Suprapubic skin (tissue), 4 donors: ENCODE measurements around the gene FBXO5. TPM values are rescaled to one million over a fixed set of nuclear protein-coding genes. Genes with fewer than 3 reads are reported as not detected.

Experiments used
- DNase-seq, 2 donors: peaks; one replicate each; pipeline ENCODE4 v3.0.0-alpha.2; 2019; ENCODE audit warnings: low spot score in 2 of 2
- H3K27ac ChIP-seq: fragments of 200-600 bp; sonication (generic); one replicate; pipeline ENCODE4 v1.5.1; 2019
- H3K27me3 ChIP-seq: fragments of 200-600 bp; sonication (generic); one replicate; pipeline ENCODE4 v1.5.1; 2019
- H3K36me3 ChIP-seq: fragments of 200-600 bp; sonication (generic); one replicate; pipeline ENCODE4 v1.5.1; 2019
- H3K4me1 ChIP-seq: fragments of 200-600 bp; sonication (generic); one replicate; pipeline ENCODE4 v1.5.1; 2019
- H3K4me3 ChIP-seq: fragments of 200-600 bp; sonication (generic); one replicate; pipeline ENCODE4 v1.5.1; 2019; ENCODE audit warnings: mild to moderate bottlenecking
- H3K9me3 ChIP-seq: fragments of 200-600 bp; sonication (generic); one replicate; pipeline ENCODE4 v1.5.1; 2019
- EP300 ChIP-seq: sonication (generic); formaldehyde crosslinking; IDR thresholded peaks from one replicate; pipeline ENCODE4 v1.6.1; 2017; ENCODE audit warnings: antibody characterized with exemption
- POLR2A ChIP-seq, 2 donors: fragments of 450-650 bp; IDR thresholded peaks; one replicate each; pipeline ENCODE4 v1.6.1; 2017; ENCODE audit warnings: antibody characterized with exemption in 2 of 2, mild to moderate bottlenecking in 2 of 2, moderate library complexity in 2 of 2
- POLR2AphosphoS5 ChIP-seq, 3 donors: sonication (generic); formaldehyde crosslinking; IDR thresholded peaks; one replicate each; pipeline ENCODE4 v1.6.1; 2017; ENCODE audit warnings: antibody characterized with exemption in 3 of 3
- WGBS: methylation state at CpG from one replicate; pipeline ENCODE4 v1.1.5; 2018; 5-methylcytosine and 5-hydroxymethylcytosine counted together
- total RNA-seq, 4 donors: library from RNA; depleted of rRNA; stranded (reverse); fragments of >200 nt; gene quantifications; one replicate each; pipeline ENCODE4 v1.1.0, GENCODE V29; 2016
- TF ChIP-seq, protein P1 (sequence below), 2 donors: fragments of 200-600 bp in 1 of 2; fragments of 450-650 bp in 1 of 2; sonication (generic) in 1 of 2; IDR thresholded peaks; one replicate each; pipeline ENCODE4 v1.5.1; 2016 to 2019; ENCODE audit warnings: antibody characterized with exemption in 2 of 2, mild to moderate bottlenecking in 1 of 2, moderate library complexity in 1 of 2

FBXO5 gene
- total RNA-seq, 4 donors from 2014 or later: 2.4 to 3.5 (median 3.3) TPM

GRCh38 chr6:152957796-152958195 is 25.0 kb downstream of the FBXO5 start:
- Histone ChIP-seq H3K9me3 (no peaks in the 10 kb centered on the region), H3K4me3 (no peak overlapping the region), H3K4me1 (no peaks in the 10 kb centered on the region), H3K27ac (no peak overlapping the region), H3K36me3 (no peaks in the 10 kb centered on the region), H3K27me3 (peaks cover 4% of the 10 kb centered on the region)
- DNase-seq: no peak
- TF ChIP-seq EP300 (no peak), POLR2AphosphoS5 (IDR thresholded peaks at IDR 0.05) (no peak)
- TF ChIP-seq, protein P1, sequence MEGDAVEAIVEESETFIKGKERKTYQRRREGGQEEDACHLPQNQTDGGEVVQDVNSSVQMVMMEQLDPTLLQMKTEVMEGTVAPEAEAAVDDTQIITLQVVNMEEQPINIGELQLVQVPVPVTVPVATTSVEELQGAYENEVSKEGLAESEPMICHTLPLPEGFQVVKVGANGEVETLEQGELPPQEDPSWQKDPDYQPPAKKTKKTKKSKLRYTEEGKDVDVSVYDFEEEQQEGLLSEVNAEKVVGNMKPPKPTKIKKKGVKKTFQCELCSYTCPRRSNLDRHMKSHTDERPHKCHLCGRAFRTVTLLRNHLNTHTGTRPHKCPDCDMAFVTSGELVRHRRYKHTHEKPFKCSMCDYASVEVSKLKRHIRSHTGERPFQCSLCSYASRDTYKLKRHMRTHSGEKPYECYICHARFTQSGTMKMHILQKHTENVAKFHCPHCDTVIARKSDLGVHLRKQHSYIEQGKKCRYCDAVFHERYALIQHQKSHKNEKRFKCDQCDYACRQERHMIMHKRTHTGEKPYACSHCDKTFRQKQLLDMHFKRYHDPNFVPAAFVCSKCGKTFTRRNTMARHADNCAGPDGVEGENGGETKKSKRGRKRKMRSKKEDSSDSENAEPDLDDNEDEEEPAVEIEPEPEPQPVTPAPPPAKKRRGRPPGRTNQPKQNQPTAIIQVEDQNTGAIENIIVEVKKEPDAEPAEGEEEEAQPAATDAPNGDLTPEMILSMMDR (IDR thresholded peaks at IDR 0.05): no peak
- 73% methylated on average over 1 of the region's 1 CpG for WGBS

DNA sequence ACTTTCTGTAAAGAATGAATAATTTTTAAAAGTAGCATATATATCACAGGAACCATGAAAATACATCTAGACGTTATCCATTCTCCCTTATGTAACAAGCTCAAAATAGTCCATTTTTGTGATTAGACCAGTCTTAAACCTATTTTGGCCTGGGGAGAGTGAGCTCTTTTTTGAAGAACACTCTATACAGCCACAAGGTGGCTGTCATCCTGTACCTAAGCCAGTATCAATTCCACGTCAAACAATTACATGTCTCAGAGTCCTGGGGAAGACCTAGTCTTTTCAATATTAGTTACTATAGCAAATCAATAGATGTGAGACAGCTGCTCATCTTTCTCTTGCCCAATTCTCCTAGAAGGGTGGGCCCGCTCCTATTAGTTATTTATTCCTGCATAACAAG is 28.4 kb downstream of the FBXO5 start:
- Histone ChIP-seq H3K36me3 (no peaks in the 10 kb centered on the region), H3K4me1 (no peaks in the 10 kb centered on the region), H3K27me3 (no peaks in the 10 kb centered on the region), H3K27ac (no peak overlapping the region), H3K4me3 (no peak overlapping the region), H3K9me3 (no peaks in the 10 kb centered on the region)
- 66% methylated on average over 3 of the region's 3 CpGs for WGBS
- TF ChIP-seq POLR2A (IDR thresholded peaks at IDR 0.05) (no peak), EP300 (no peak), POLR2AphosphoS5 (IDR thresholded peaks at IDR 0.05) (no peak)
- TF ChIP-seq, protein P1 (IDR thresholded peaks at IDR 0.05): no peak
- no peak for DNase-seq

GRCh38 chr6:152952866-152953509 is 29.9 kb downstream of the FBXO5 start:
- peaks cover 5% of the 10 kb centered on the region for H3K4me1 ChIP-seq
- TF ChIP-seq, protein P1 (IDR thresholded peaks at IDR 0.05): no peak
- TF ChIP-seq POLR2A (IDR thresholded peaks at IDR 0.05): no peak
- peaks cover 5% of the 10 kb centered on the region for H3K27me3 ChIP-seq
- H3K9me3 ChIP-seq: no peaks in the 10 kb centered on the region
- H3K4me3 ChIP-seq: no peak overlapping the region
- 49% methylated on average over 7 of the region's 7 CpGs for WGBS
- H3K36me3 ChIP-seq: no peaks in the 10 kb centered on the region
- no peak for DNase-seq
- H3K27ac ChIP-seq: no peak overlapping the region

- H3K9me3 ChIP-seq: no peaks in the 10 kb centered on the region
- WGBS: 17% methylated on average over 1 of the region's 1 CpG
- H3K4me3 ChIP-seq: no peak overlapping the region
- no peak for DNase-seq
- peaks cover 5% of the 10 kb centered on the region for H3K27me3 ChIP-seq
- TF ChIP-seq POLR2AphosphoS5 (IDR thresholded peaks at IDR 0.05) (no peak), POLR2A (IDR thresholded peaks at IDR 0.05) (no peak), EP300 (no peak)
- TF ChIP-seq, protein P1 (IDR thresholded peaks at IDR 0.05): no peak
- no peak overlapping the region for H3K27ac ChIP-seq
- no peaks in the 10 kb centered on the region for H3K36me3 ChIP-seq
- peaks cover 6% of the 10 kb centered on the region for H3K4me1 ChIP-seq
These were observed 30.8 kb downstream of the FBXO5 start for GRCh38 chr6:152952045-152952444.

- Histone ChIP-seq H3K36me3 (no peaks in the 10 kb centered on the region), H3K4me3 (no peak overlapping the region), H3K4me1 (peaks cover 6% of the 10 kb centered on the region), H3K9me3 (no peaks in the 10 kb centered on the region), H3K27ac (no peak overlapping the region), H3K27me3 (peaks cover 5% of the 10 kb centered on the region)
- WGBS: 88% methylated on average over 3 of the region's 3 CpGs
- TF ChIP-seq, protein P1 (IDR thresholded peaks at IDR 0.05): no peak
- no peak for TF ChIP-seq EP300
- no peak for TF ChIP-seq POLR2A (IDR thresholded peaks at IDR 0.05)
- no peak for TF ChIP-seq POLR2AphosphoS5 (IDR thresholded peaks at IDR 0.05)
- no peak for DNase-seq
These were observed 32.6 kb downstream of the FBXO5 start for GRCh38 chr6:152950240-152950639.
